ENCODE data around the gene ESR1.

The ESR1 gene

GRCh38 chr6:152089992-152090391 is 282.5 kb downstream of the ESR1 start:
- in situ Hi-C loops (cut with MboI; ENCODE audit: low sequenced_read_pairs) = no loop called here

DNA sequence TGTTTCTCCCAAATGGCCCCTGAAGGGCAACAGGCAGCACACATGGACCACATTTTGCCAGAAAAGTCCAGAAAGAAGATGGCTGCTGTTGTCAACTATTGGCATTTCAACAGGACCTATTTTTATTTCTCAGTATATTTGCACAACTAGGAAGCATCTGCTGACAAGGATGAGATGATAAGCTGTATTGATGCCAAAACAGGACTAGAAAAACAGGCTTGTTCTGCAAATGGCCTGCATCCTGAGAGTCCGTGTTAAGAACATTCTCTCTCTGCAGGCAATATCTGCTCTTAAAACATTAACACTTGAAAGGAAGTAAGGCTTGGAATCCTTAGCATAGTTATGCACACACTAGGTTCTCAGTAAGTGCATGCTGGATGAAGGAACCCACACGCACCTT is 283.7 kb downstream of the ESR1 start:
- in situ Hi-C loops (cut with MboI; ENCODE audit: low sequenced_read_pairs) = no loop called here

DNA sequence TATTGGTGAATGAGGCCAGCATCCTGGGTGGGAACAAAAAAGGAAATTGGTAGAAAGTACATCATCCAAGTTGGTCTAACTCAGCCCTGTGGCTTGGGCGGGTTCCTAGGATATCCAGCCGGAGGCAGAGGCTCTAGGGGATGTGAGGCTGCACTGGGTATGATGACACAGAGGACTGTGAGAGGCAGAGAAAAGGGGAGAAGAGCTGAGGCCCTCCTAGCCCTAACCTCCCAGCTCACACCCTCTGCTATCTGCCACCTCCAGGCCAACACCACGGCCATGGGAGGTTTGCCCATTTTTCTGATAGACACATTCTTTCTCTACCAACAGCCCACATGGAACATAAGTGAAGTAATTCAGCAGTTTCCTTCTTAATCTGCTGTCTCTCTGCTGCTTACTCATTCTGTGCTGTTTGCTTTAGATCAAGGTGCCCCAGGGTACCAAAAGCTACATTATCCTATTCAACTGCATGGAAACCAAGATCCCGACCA is 284.4 kb downstream of the ESR1 start:
- in situ Hi-C loops (cut with MboI; ENCODE audit: low sequenced_read_pairs) = no loop called here

- in situ Hi-C loops (cut with MboI; ENCODE audit: low sequenced_read_pairs) = no loop called here
These were observed 286.2 kb downstream of the ESR1 start for GRCh38 chr6:152093711-152094110.

DNA sequence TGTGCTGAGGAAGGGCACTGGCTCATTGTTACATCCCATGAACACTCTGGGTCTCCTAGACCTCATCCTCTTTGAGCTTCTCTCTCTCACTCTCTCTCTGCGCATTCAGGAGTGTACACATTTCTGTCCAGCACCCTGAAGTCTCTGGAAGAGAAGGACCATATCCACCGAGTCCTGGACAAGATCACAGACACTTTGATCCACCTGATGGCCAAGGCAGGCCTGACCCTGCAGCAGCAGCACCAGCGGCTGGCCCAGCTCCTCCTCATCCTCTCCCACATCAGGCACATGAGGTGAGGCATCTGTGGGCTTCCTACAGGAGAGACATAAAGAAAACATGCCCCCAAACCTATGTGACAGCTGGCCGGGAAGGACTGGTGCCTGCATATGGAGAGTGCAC is 286.8 kb downstream of the ESR1 start:
- in situ Hi-C loops (cut with MboI; ENCODE audit: low sequenced_read_pairs) = no loop called here

GRCh38 chr6:152094992-152095592 is 287.6 kb downstream of the ESR1 start:
- in situ Hi-C loops (cut with MboI; ENCODE audit: low sequenced_read_pairs) = no loop called here

- in situ Hi-C loops (cut with MboI; ENCODE audit: low sequenced_read_pairs) = no loop called here
These were observed 289.5 kb downstream of the ESR1 start for GRCh38 chr6:152096863-152097496.

- in situ Hi-C loops (cut with MboI; ENCODE audit: low sequenced_read_pairs) = no loop called here
These were observed 291.2 kb downstream of the ESR1 start for GRCh38 chr6:152098683-152099082.

DNA sequence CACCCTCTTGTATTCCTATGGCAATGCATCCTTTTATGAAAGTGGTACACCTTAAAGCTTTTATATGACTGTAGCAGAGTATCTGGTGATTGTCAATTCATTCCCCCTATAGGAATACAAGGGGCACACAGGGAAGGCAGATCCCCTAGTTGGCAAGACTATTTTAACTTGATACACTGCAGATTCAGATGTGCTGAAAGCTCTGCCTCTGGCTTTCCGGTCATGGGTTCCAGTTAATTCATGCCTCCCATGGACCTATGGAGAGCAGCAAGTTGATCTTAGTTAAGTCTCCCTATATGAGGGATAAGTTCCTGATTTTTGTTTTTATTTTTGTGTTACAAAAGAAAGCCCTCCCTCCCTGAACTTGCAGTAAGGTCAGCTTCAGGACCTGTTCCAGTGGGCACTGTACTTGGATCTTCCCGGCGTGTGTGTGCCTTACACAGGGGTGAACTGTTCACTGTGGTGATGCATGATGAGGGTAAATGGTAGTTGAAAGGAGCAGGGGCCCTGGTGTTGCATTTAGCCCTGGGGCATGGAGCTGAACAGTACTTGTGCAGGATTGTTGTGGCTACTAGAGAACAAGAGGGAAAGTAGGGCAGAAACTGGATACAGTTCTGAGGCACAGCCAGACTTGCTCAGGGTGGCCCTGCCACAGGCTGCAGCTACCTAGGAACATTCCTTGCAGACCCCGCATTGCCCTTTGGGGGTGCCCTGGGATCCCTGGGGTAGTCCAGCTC is 292.1 kb downstream of the ESR1 start:
- in situ Hi-C loops (cut with MboI; ENCODE audit: low sequenced_read_pairs) = no loop called here

- in situ Hi-C loops (cut with MboI; ENCODE audit: low sequenced_read_pairs) = no loop called here
These were observed 292.7 kb downstream of the ESR1 start for GRCh38 chr6:152100183-152100618.

DNA sequence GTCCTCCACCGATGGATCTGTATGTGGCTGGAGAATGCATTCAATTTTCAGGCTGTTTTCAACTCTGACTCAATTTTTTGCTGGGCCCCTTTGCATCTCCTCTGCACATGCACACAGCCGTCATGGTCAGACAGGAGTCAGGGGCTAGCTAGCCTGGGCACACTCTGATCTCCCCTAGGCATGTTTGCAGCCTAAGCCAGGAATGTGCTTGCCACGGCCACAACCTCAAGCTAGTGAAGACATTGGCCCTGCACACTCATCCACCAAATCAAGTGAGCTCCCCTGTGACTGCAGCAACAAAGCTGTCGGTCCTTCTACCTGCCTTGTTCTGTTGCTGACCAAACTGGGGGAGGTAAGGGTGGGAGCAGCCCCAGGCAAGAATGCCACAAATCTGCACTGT is 300.5 kb downstream of the ESR1 start:
- in situ Hi-C loops (cut with MboI; ENCODE audit: low sequenced_read_pairs) = no loop called here

- in situ Hi-C loops (cut with MboI; ENCODE audit: low sequenced_read_pairs) = no loop called here
These were observed 303.7 kb downstream of the ESR1 start for GRCh38 chr6:152110886-152111820.

DNA sequence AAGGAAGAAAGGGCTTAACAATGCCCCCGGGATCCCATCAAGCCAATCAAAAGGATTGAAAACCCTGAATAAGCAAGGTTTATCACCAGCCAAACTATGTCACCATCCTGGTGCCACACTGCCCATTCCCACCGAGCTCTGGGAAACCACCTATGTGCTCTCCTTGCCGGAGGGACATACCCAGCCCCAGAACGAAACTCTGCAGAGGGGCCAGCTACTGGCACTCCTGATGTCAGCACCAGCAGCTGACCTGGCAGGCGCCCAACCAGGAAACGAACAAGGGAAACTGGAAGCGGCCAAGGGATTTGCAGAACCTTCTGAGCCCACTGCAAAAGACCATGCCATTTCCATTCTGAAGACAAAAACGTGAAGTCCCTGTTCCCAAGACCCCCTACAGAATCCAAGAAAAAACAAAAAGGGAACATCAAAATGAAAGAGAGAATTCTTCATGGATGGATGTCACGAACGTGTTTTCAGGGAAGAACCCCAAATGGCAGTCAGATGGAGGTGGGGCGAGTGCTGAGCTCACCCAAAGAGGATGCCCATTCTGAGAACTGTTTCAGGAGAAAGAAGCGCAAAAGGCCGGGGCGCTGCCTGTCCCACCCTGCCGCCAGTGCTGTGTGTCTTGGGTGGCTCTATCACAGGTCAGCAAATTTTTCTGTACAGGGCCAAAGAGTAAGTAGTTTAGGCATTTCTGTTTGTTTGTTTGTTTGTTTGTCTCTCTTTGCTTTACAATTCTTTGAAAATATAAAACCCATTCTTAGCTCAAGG is 305.2 kb downstream of the ESR1 start:
- in situ Hi-C loops (cut with MboI; ENCODE audit: low sequenced_read_pairs) = no loop called here

DNA sequence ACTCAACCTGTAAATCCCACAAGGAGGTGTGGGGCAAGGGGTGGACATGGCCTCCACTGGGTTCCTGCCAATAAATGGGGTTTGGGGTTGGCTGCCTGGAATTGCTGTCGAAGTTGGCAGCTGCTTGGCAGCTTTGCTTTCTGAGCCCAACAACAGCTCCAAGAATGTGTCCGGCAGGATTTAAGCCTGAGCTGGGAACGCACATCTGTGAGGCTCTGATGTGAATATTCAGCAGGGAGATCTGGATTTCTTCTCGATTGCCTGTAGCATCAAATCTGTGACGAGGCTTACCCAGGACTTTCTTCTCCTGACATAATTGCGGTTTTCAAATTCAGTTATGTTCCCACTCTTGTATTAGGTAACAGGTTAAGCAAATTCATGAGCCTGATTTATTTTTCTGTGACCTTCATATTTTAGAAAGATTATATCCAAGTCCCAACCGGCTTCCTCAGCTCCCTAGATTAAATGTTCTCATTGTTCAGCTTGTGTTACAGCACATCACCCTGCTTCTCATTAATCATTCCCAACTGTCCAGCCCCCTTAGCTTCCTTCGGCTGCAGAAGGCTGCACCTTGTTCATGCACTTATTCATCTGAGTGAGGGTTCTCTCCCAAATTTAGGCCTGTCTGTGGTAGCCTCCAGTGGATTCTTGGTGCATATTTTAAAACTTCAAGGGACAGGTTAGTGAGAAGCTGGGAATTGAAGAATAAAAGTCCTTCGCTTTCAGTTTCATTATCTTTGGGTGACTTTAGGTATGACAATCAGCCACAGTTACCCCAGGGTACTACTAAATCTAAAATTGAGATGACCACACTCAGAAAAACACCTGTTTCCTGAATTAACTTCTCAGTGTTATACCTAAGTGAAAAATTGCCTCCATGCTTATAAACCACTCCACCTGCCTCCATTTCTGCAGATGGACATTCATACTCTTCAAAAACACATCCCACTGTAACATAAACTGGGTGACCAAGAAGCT is 310.0 kb downstream of the ESR1 start:
- in situ Hi-C loops (cut with MboI; ENCODE audit: low sequenced_read_pairs) = no loop called here

DNA sequence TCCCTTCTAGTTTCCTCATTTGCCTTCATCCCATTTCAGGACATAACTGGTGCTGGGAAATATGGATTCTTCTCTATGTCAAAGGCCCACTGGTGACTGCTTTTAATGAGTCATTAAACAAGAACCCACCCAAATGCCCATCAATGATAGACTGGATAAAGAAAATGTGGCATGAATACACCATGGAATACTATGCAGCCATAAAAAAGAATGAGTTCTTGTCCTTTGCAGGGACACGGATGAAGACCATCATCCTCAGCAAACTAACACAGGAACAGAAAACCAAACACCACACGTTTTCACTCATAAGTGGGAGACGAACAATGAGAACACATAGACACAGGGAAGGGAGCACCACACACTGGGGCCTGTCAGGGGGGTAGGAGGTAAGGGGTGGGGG is 310.7 kb downstream of the ESR1 start:
- in situ Hi-C loops (cut with MboI; ENCODE audit: low sequenced_read_pairs) = no loop called here

DNA sequence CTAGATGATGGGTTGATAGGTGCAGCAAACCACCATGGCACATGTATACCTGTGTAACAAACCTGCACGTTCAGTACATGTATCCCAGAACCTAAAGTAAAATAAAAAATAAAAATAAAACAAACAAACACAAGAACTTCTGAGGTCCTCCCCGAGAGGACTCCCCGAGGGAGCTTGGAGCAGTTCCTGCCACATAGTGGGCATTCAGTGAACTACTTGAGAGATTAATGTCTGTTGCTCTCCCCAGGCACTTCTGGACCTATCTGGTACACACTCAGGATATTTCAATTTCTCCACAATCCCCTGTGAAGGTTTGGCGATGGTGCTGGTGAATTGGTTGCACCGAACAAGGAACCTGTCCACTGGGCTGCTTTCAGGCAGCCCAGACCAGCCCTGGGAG is 311.2 kb downstream of the ESR1 start:
- in situ Hi-C loops (cut with MboI; ENCODE audit: low sequenced_read_pairs) = no loop called here

DNA sequence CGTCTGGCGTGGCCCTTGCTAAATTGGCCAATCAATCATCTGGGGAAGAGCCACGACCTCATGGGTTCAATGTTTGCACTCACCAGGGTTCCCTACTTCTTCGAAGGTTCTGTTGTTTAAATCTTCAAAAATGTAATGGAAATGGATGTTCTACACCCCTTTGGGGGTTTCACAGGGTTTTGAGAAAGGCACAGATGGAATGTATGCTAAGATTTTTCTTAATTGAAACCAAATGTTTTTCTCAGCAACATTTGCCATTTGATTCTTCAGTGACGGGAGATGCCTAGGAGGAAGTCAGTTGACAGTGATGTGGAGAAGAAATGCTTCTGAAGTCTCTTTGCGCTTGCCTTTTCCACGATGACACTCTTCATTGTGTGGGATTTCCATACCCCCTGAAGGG is 312.3 kb downstream of the ESR1 start:
- in situ Hi-C loops (cut with MboI; ENCODE audit: low sequenced_read_pairs) = no loop called here

GRCh38 chr6:152121910-152122309 is 314.4 kb downstream of the ESR1 start:
- in situ Hi-C loops (cut with MboI; ENCODE audit: low sequenced_read_pairs) = no loop called here

- in situ Hi-C loops (cut with MboI; ENCODE audit: low sequenced_read_pairs) = no loop called here
These were observed 315.0 kb downstream of the ESR1 start for GRCh38 chr6:152122434-152122833.

Measured in HL-60/S4 treated with phorbol 12-myristate 13-acetate at 8.2 ng/mL for 4 days and 3 days (cell line).